ENCODE measurements around the gene ITPRIP. TPM values are rescaled to one million over a fixed set of nuclear protein-coding genes. Genes with fewer than 3 reads are reported as not detected.
A peak's percentile ranks its signal among the peaks of the same experiment; 100 is the strongest.

The ITPRIP gene
- total and polyA plus RNA-seq, 5 donors from 2014 or later = 10.9 to 68.4 (median 13.4) TPM

DNA sequence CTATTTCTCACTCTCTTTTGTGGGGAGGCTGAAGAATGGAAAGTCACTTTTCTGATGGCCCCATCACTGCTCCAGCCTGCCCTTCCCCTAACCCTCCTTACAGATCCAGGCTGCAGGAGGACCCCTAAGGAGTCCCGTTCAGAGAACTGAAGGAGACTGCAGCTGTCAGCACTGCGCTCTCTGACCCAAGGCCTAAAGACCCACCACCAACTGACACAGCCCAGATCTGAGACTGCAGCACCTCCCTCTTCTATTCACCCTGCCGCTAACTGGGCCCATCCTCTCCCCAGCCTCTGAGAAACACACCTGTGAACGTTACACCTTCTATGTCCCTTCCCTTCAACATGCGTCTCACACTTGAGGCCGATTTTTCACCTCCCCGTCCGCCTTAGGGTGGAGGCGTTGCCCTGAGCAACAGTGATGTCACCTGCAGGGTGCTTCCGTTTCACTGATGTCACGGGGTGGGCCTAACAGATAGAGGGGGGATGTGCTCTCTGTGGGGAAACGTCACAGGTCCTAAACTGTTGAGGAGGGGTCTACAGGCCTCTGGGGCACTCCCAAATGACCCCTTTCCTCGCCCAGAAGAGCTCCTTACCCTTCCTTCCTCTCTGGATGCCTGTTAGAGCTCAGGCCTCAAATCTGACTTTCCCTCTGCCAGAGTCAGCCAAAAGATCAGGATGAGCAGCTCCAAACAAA is 5.1 kb downstream of the ITPRIP start:
- H3K27me3 ChIP-seq (ENCODE audit: control insufficient read depth, insufficient read depth, low read length) = no peaks in the 10 kb centered on the region
- Mint-ChIP-seq H3K9me3 (peaks cover 0 to 2% (median 0%) of the 10 kb centered on the region in 7 donors), H3K36me3 (peaks cover 8% of the 10 kb centered on the region), H3K27ac (peak overlapping the region; percentile 93 to 98 (median 96)), H3K27me3 (peaks cover 7% of the 10 kb centered on the region), H3K4me3 (peak overlapping the region; percentile 53 to 91 (median 73)), H3K4me1 (peaks cover 33 to 86% (median 69%) of the 10 kb centered on the region in 4 donors)
- DNase-seq (peak; percentile 59 to 80 (median 78)), ATAC-seq (ENCODE audit: low read depth in 2 of 2) (peak; percentile 33)
- peak overlapping the region; percentile 10 for H3K4me3 ChIP-seq (ENCODE audit: low read depth, low read length)
- peak overlapping the region; percentile 89 for H3K27ac ChIP-seq (ENCODE audit: insufficient read depth, low read length, poor library complexity, severe bottlenecking)
- H3K36me3 ChIP-seq (ENCODE audit: control insufficient read depth, insufficient read depth, low read length) = peaks cover 11% of the 10 kb centered on the region
- H3K4me1 ChIP-seq (ENCODE audit: control insufficient read depth, insufficient read depth, low read length, poor library complexity, severe bottlenecking) = peaks cover 85% of the 10 kb centered on the region
- H3K9me3 ChIP-seq (ENCODE audit: control insufficient read depth in 2 of 2, low read length in 2 of 2) = no peaks in the 10 kb centered on the region

DNA sequence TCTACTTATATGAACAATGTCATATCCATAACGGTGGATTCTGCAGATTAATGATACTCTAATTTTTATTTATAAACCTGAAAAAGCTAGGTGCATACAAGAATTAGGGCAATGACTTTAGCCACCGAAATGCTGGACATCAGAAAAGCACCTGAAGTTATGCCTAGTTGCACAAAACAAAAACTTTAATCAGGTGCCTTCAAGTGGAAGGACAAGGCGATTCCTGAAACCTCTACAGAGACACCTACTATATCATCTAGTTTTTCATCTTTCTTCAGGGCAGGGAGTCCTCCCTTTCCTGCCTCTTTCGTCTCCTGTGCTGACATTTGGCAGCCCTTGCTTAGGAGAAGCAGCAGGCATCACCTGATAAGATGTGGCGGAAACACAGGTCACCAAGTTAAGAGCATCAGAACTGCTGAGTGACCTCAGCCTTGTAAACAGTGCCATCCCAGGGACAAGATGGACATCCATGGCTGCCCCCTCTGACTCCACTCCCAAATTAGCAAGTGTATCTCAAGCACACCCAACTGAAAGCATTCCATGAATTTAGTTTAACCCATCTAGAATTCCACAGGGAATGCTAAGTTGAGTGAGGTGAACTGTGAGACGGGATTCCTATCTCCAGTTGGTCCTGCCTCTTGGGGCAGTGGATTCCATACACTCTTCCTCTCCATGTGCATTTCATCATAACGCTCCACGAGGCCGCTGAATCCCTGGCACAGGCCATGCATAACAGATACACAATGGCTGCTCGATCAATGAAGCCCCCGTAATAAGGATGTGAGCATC is 5.8 kb downstream of the ITPRIP start:
- peaks cover 33 to 93% (median 75%) of the 10 kb centered on the region in 4 donors for H3K4me1 Mint-ChIP-seq
- peak overlapping the region; percentile 96 to 98 (median 96) for H3K27ac Mint-ChIP-seq
- Histone ChIP-seq H3K9me3 (ENCODE audit: control insufficient read depth in 2 of 2, low read length in 2 of 2) (no peaks in the 10 kb centered on the region), H3K27ac (ENCODE audit: insufficient read depth, low read length, poor library complexity, severe bottlenecking) (peak overlapping the region; percentile 89), H3K27me3 (ENCODE audit: control insufficient read depth, insufficient read depth, low read length) (no peaks in the 10 kb centered on the region), H3K4me1 (ENCODE audit: control insufficient read depth, insufficient read depth, low read length, poor library complexity, severe bottlenecking) (peaks cover 91% of the 10 kb centered on the region), H3K4me3 (ENCODE audit: low read depth, low read length) (no peak overlapping the region), H3K36me3 (ENCODE audit: control insufficient read depth, insufficient read depth, low read length) (peaks cover 11% of the 10 kb centered on the region)
- H3K36me3 Mint-ChIP-seq = peaks cover 8% of the 10 kb centered on the region
- H3K27me3 Mint-ChIP-seq = peaks cover 7% of the 10 kb centered on the region
- no peak for ATAC-seq (ENCODE audit: low read depth in 2 of 2)
- H3K4me3 Mint-ChIP-seq = peak overlapping the region in 3 of 4 donors; percentile 53 to 91 (median 83)
- DNase-seq = no peak
- peaks cover 0 to 2% (median 0%) of the 10 kb centered on the region in 7 donors for H3K9me3 Mint-ChIP-seq

DNA sequence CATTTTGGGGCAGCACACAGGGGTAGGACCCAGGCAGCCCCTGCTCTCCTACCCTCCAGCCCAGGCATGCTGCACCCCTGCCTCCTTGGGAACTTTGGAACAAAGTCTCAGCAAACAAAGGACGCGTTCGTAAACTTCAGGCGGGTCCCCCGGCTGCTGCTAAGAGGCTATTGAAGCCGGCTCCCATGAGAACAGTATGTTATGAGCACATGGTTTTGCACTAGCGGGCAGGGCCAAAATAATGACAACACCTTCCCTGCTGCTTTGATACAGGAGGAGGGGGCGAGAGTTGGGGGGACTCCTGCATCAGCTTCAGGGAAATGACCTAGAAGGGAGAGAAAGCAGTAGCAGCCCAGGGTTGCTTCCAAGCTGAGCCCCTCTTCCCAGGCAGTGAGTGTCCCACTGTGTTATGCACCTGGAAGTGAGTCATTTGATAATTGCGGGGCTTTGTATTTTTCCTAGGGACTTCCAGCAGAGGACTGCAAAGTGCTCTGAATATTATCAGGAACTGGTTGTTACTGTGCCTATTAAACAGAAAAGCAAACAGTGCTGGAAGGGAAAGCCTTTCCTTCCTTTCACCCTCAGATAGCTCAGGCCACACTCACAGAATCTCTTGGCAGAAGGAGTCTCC is 6.9 kb downstream of the ITPRIP start:
- no peak for DNase-seq
- peaks cover 32 to 100% (median 84%) of the 10 kb centered on the region in 4 donors for H3K4me1 Mint-ChIP-seq
- H3K27ac ChIP-seq (ENCODE audit: insufficient read depth, low read length, poor library complexity, severe bottlenecking) = peak overlapping the region; percentile 83
- peak overlapping the region; percentile 58 to 96 (median 96) for H3K27ac Mint-ChIP-seq
- peaks cover 9% of the 10 kb centered on the region for H3K36me3 Mint-ChIP-seq
- peaks cover 0 to 3% (median 0%) of the 10 kb centered on the region in 7 donors for H3K9me3 Mint-ChIP-seq
- peak overlapping the region in 1 of 4 donors; percentile 91 for H3K4me3 Mint-ChIP-seq
- H3K36me3 ChIP-seq (ENCODE audit: control insufficient read depth, insufficient read depth, low read length) = peaks cover 11% of the 10 kb centered on the region
- ATAC-seq (ENCODE audit: low read depth in 2 of 2) = no peak
- no peaks in the 10 kb centered on the region for H3K27me3 ChIP-seq (ENCODE audit: control insufficient read depth, insufficient read depth, low read length)
- H3K4me1 ChIP-seq (ENCODE audit: control insufficient read depth, insufficient read depth, low read length, poor library complexity, severe bottlenecking) = peaks cover 93% of the 10 kb centered on the region
- H3K27me3 Mint-ChIP-seq = peaks cover 7% of the 10 kb centered on the region
- no peak overlapping the region for H3K4me3 ChIP-seq (ENCODE audit: low read depth, low read length)
- no peaks in the 10 kb centered on the region for H3K9me3 ChIP-seq (ENCODE audit: control insufficient read depth in 2 of 2, low read length in 2 of 2)

- H3K36me3 Mint-ChIP-seq = peaks cover 14% of the 10 kb centered on the region
- DNase-seq (no peak), ATAC-seq (ENCODE audit: low read depth in 2 of 2) (no peak)
- Histone ChIP-seq H3K27ac (ENCODE audit: insufficient read depth, low read length, poor library complexity, severe bottlenecking) (peak overlapping the region; percentile 83), H3K36me3 (ENCODE audit: control insufficient read depth, insufficient read depth, low read length) (peaks cover 11% of the 10 kb centered on the region), H3K9me3 (ENCODE audit: control insufficient read depth in 2 of 2, low read length in 2 of 2) (no peaks in the 10 kb centered on the region), H3K27me3 (ENCODE audit: control insufficient read depth, insufficient read depth, low read length) (no peaks in the 10 kb centered on the region), H3K4me1 (ENCODE audit: control insufficient read depth, insufficient read depth, low read length, poor library complexity, severe bottlenecking) (peaks cover 93% of the 10 kb centered on the region), H3K4me3 (ENCODE audit: low read depth, low read length) (peak overlapping the region; percentile 77)
- peak overlapping the region; percentile 58 to 96 (median 96) for H3K27ac Mint-ChIP-seq
- H3K27me3 Mint-ChIP-seq = peaks cover 7% of the 10 kb centered on the region
- peaks cover 28 to 100% (median 81%) of the 10 kb centered on the region in 4 donors for H3K4me1 Mint-ChIP-seq
- H3K4me3 Mint-ChIP-seq = peak overlapping the region in 3 of 4 donors; percentile 41 to 91 (median 78)
- H3K9me3 Mint-ChIP-seq = peaks cover 0 to 3% (median 0%) of the 10 kb centered on the region in 7 donors
Measured at GRCh38 chr10:104330168-104331110, 7.8 kb downstream of the ITPRIP start.

GRCh38 chr10:104329735-104330134 is 8.5 kb downstream of the ITPRIP start:
- Mint-ChIP-seq H3K36me3 (peaks cover 18% of the 10 kb centered on the region), H3K27me3 (peaks cover 7% of the 10 kb centered on the region), H3K4me1 (peaks cover 25 to 100% (median 79%) of the 10 kb centered on the region in 4 donors), H3K4me3 (peak overlapping the region; percentile 78 to 91 (median 88)), H3K27ac (peak overlapping the region; percentile 95 to 96 (median 96)), H3K9me3 (peaks cover 0 to 3% (median 0%) of the 10 kb centered on the region in 7 donors)
- ATAC-seq (ENCODE audit: low read depth in 2 of 2) = no peak
- DNase-seq = no peak
- peak overlapping the region; percentile 83 for H3K27ac ChIP-seq (ENCODE audit: insufficient read depth, low read length, poor library complexity, severe bottlenecking)
- peak overlapping the region; percentile 77 for H3K4me3 ChIP-seq (ENCODE audit: low read depth, low read length)
- peaks cover 11% of the 10 kb centered on the region for H3K36me3 ChIP-seq (ENCODE audit: control insufficient read depth, insufficient read depth, low read length)
- H3K4me1 ChIP-seq (ENCODE audit: control insufficient read depth, insufficient read depth, low read length, poor library complexity, severe bottlenecking) = peaks cover 93% of the 10 kb centered on the region
- H3K9me3 ChIP-seq (ENCODE audit: control insufficient read depth in 2 of 2, low read length in 2 of 2) = no peaks in the 10 kb centered on the region
- no peaks in the 10 kb centered on the region for H3K27me3 ChIP-seq (ENCODE audit: control insufficient read depth, insufficient read depth, low read length)

DNA sequence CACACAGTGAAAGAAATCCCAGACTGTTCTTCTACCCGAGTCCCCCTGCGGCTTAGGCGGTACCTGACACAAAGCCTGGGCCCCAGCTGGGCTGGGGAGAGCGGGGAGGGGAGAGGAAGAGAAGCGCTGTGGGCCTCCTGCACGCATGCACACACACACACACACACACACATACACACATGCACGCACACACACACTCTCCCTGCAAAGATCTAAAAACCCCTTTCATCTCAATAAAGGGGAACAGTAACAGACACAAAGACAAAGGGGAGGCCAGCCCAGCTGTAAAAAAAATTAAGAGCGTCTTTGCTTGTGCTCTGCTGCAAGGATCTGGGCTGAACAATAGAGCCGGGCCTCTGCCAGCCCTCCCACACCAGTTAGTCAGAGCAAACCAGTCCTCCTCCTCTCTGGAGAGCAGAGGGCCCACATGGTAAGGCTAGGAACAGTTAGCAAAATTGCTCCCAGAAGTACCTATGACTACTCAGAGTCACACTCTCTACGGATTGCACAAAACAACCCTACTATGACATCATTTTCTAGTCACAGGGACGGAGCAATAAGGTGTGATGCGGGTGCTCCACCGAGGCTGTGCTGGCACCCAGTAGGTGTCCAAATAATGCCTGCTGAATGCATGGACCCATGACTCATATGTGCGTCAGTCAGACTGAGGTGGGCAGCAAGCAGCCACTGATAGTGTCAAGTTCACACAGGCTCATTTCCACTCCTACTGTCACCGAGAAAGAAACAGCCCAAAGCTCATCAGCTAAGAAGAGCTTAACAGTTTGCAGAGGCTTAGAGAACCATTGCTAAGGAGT is 9.2 kb downstream of the ITPRIP start:
- H3K27ac ChIP-seq (ENCODE audit: insufficient read depth, low read length, poor library complexity, severe bottlenecking) = peak overlapping the region; percentile 83
- peaks cover 24 to 100% (median 79%) of the 10 kb centered on the region in 4 donors for H3K4me1 Mint-ChIP-seq
- DNase-seq (peak; percentile 66 to 85 (median 76)), ATAC-seq (ENCODE audit: low read depth in 2 of 2) (peak; percentile 59 to 71)
- H3K36me3 ChIP-seq (ENCODE audit: control insufficient read depth, insufficient read depth, low read length) = peaks cover 11% of the 10 kb centered on the region
- H3K27ac Mint-ChIP-seq = peak overlapping the region; percentile 95 to 96 (median 96)
- peaks cover 94% of the 10 kb centered on the region for H3K4me1 ChIP-seq (ENCODE audit: control insufficient read depth, insufficient read depth, low read length, poor library complexity, severe bottlenecking)
- H3K9me3 ChIP-seq (ENCODE audit: control insufficient read depth in 2 of 2, low read length in 2 of 2) = no peaks in the 10 kb centered on the region
- H3K27me3 ChIP-seq (ENCODE audit: control insufficient read depth, insufficient read depth, low read length) = no peaks in the 10 kb centered on the region
- H3K9me3 Mint-ChIP-seq = peaks cover 0 to 3% (median 0%) of the 10 kb centered on the region in 7 donors
- peaks cover 7% of the 10 kb centered on the region for H3K27me3 Mint-ChIP-seq
- peak overlapping the region; percentile 77 for H3K4me3 ChIP-seq (ENCODE audit: low read depth, low read length)
- peak overlapping the region; percentile 78 to 91 (median 88) for H3K4me3 Mint-ChIP-seq
- peaks cover 18% of the 10 kb centered on the region for H3K36me3 Mint-ChIP-seq
